Activated T-helper 17 cell treated with anti-CD3 and anti-CD28 coated beads, Interleukin-2, amount 50 U/mL, for 72 hours (primary cell): ENCODE results near the gene FAF1. TPM values are rescaled to one million over a fixed set of nuclear protein-coding genes. Genes with fewer than 3 reads are reported as not detected.
"Not testable (repeated sequence)": the region's sequence is repeated elsewhere in the genome, so short reads cannot be mapped to it uniquely, and the experiment has no call there.

Experiments
- ATAC-seq: fragments of 150-1000 bp; cut with Tn5 transposase; replicated peaks from 2 replicates; pipeline ENCODE4 v1.10.0; 2021; ENCODE audit warnings: mild to moderate bottlenecking, moderate library complexity
- H3K27ac Mint-ChIP-seq: one replicate; pipeline ENCODE4 v1.8.0; 2022; ENCODE audit warnings: mixed read lengths
- H3K27me3 Mint-ChIP-seq: one replicate; pipeline ENCODE4 v1.8.0; 2022; ENCODE audit warnings: mixed read lengths
- H3K36me3 Mint-ChIP-seq: one replicate; pipeline ENCODE4 v1.8.0; 2022; ENCODE audit warnings: low read depth, mild to moderate bottlenecking, mixed read lengths
- H3K4me1 Mint-ChIP-seq: one replicate; pipeline ENCODE4 v1.8.0; 2022; ENCODE audit warnings: mixed read lengths
- H3K4me3 Mint-ChIP-seq: one replicate; pipeline ENCODE4 v1.8.0; 2022; ENCODE audit warnings: mild to moderate bottlenecking, mixed read lengths
- H3K9me3 Mint-ChIP-seq: one replicate; pipeline ENCODE4 v1.8.0; 2022; ENCODE audit warnings: mixed read lengths
- total RNA-seq, 2 donors: library from RNA; stranded (reverse); gene quantifications; one replicate each; pipeline ENCODE4 v1.2.3, GENCODE V29; 2022

FAF1 gene
- total RNA-seq, 2 donors from 2014 or later, result 55.5 to 69.7 TPM

DNA sequence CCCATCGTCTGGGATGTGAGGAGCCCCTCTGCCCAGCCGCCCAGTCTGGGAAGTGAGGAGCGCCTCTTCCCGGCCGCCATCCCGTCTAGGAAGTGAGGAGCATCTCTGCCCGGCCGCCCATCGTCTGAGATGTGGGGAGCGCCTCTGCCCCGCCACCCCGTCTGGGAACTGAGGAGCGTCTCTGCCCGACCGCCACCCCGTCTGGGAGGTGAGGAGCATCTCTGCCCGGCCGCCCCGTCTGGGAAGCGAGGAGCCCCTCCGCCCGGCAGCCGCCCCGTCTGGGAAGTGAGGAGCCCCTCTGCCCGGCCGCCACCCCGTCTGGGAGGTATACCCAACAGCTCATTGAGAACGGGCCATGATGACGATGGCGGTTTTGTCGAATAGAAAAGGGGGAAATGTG lies 7.5 kb downstream of the FAF1 start:
- not testable (repeated sequence) for H3K27me3 Mint-ChIP-seq
- H3K4me1 Mint-ChIP-seq, result peaks cover 18% of the 10 kb centered on the region

GRCh38 chr1:50950396-50950795 lies 9.7 kb downstream of the FAF1 start:
- H3K27ac Mint-ChIP-seq, result no peak overlapping the region
- H3K36me3 Mint-ChIP-seq, result no peaks in the 10 kb centered on the region
- no peak overlapping the region for H3K4me3 Mint-ChIP-seq
- H3K4me1 Mint-ChIP-seq, result peaks cover 17% of the 10 kb centered on the region
- H3K9me3 Mint-ChIP-seq, result no peaks in the 10 kb centered on the region
- H3K27me3 Mint-ChIP-seq, result no peaks in the 10 kb centered on the region
- ATAC-seq, result no peak

More for the DNA sequence above, 7.5 kb downstream of the FAF1 start:
- H3K4me3 Mint-ChIP-seq, H3K27ac Mint-ChIP-seq, H3K9me3 Mint-ChIP-seq, H3K36me3 Mint-ChIP-seq, ATAC-seq: not testable (repeated sequence)

- Mint-ChIP-seq H3K4me1 (peaks cover 17% of the 10 kb centered on the region), H3K9me3 (no peaks in the 10 kb centered on the region), H3K36me3 (no peaks in the 10 kb centered on the region), H3K27me3 (no peaks in the 10 kb centered on the region), H3K27ac (no peak overlapping the region), H3K4me3 (no peak overlapping the region)
- no peak for ATAC-seq
Measured at GRCh38 chr1:50949286-50949982, 10.6 kb downstream of the FAF1 start.

- H3K27ac Mint-ChIP-seq, result no peak overlapping the region
- no peaks in the 10 kb centered on the region for H3K9me3 Mint-ChIP-seq
- H3K27me3 Mint-ChIP-seq, result no peaks in the 10 kb centered on the region
- H3K36me3 Mint-ChIP-seq, result no peaks in the 10 kb centered on the region
- peaks cover 8% of the 10 kb centered on the region for H3K4me1 Mint-ChIP-seq
- no peak for ATAC-seq
- no peak overlapping the region for H3K4me3 Mint-ChIP-seq
Measured at GRCh38 chr1:50942334-50942733, 17.7 kb downstream of the FAF1 start.

DNA sequence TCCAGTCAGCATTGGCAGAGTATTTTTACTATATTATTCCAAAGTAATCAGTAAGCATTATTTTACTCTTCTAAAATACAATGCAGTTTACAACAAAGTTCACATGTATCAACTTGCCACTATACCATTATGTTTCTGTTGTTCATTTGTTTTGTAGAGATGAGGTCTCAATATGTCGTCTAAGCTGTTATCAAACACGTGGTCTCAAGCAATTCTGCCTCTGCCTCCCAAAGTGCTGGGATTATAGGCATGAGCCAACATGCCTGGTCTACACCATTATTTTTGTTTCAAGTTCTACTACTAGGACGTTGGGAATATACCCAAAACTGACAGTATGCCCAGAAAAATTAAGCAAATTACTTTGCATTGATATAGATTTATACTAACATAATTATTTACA lies 19.8 kb downstream of the FAF1 start:
- H3K27me3 Mint-ChIP-seq, result no peaks in the 10 kb centered on the region
- H3K9me3 Mint-ChIP-seq, result no peaks in the 10 kb centered on the region
- ATAC-seq, result no peak
- peaks cover 20% of the 10 kb centered on the region for H3K4me1 Mint-ChIP-seq
- no peaks in the 10 kb centered on the region for H3K36me3 Mint-ChIP-seq
- H3K27ac Mint-ChIP-seq, result no peak overlapping the region
- H3K4me3 Mint-ChIP-seq, result no peak overlapping the region

DNA sequence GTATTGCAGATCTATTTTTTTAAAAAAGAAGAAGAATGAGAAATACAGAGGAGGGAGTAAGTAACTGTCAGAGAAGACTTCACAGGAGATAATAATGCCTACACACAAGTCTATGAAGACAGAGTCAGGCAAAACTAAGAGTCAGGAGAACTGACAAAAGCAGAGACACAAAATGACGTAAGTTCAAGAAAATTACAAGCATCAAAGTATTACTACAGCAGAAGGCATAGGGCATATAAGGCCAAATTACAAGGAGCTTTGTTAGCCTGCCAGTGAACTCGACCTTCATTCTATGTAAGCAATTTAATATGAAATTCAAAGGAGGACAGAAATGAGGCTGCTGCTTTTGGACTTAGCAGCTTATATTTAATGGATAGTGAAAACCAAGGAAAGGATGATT lies 23.7 kb downstream of the FAF1 start:
- H3K27ac Mint-ChIP-seq, result peak overlapping the region; percentile 58
- ATAC-seq, result no peak
- no peaks in the 10 kb centered on the region for H3K27me3 Mint-ChIP-seq
- H3K36me3 Mint-ChIP-seq, result no peaks in the 10 kb centered on the region
- peaks cover 27% of the 10 kb centered on the region for H3K4me1 Mint-ChIP-seq
- no peak overlapping the region for H3K4me3 Mint-ChIP-seq
- H3K9me3 Mint-ChIP-seq, result no peaks in the 10 kb centered on the region

GRCh38 chr1:50935276-50935675 lies 24.8 kb downstream of the FAF1 start:
- peaks cover 31% of the 10 kb centered on the region for H3K4me1 Mint-ChIP-seq
- H3K36me3 Mint-ChIP-seq, H3K27ac Mint-ChIP-seq, H3K9me3 Mint-ChIP-seq, H3K27me3 Mint-ChIP-seq, ATAC-seq, H3K4me3 Mint-ChIP-seq: not testable (repeated sequence)

DNA sequence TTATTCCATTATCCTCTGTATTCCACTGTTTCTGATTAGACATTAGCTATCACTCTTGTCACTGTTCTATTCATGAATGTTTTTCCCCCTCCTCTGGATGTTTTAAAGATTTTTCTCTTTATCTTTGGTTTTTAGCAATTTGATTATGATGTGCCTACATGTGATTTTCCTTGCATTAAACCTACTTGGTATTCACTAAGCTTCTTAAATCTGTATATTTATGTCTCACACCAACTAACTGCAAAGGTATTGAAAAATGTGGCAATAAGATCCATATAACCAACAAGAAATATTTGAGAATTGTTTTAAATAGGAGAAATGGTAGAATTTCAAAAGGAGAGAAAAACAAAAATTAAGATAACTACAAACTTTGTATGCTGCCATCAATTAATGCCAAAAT lies 25.2 kb downstream of the FAF1 start:
- no peak for ATAC-seq
- Mint-ChIP-seq H3K27ac (no peak overlapping the region), H3K36me3 (no peaks in the 10 kb centered on the region)

GRCh38 chr1:50933770-50934169 lies 26.3 kb downstream of the FAF1 start:
- not testable (repeated sequence) for H3K4me3 Mint-ChIP-seq, H3K9me3 Mint-ChIP-seq, H3K27ac Mint-ChIP-seq, H3K36me3 Mint-ChIP-seq, H3K27me3 Mint-ChIP-seq, ATAC-seq
- peaks cover 35% of the 10 kb centered on the region for H3K4me1 Mint-ChIP-seq

More for the DNA sequence above, 25.2 kb downstream of the FAF1 start:
- Mint-ChIP-seq H3K9me3 (no peaks in the 10 kb centered on the region), H3K4me1 (peaks cover 35% of the 10 kb centered on the region), H3K27me3 (no peaks in the 10 kb centered on the region), H3K4me3 (no peak overlapping the region)

- not testable (repeated sequence) for H3K36me3 Mint-ChIP-seq, ATAC-seq, H3K4me3 Mint-ChIP-seq, H3K9me3 Mint-ChIP-seq, H3K27me3 Mint-ChIP-seq, H3K27ac Mint-ChIP-seq
- peaks cover 35% of the 10 kb centered on the region for H3K4me1 Mint-ChIP-seq
Measured at GRCh38 chr1:50932043-50932442, 28.0 kb downstream of the FAF1 start.

- peaks cover 29% of the 10 kb centered on the region for H3K4me1 Mint-ChIP-seq
- peaks cover 5% of the 10 kb centered on the region for H3K36me3 Mint-ChIP-seq
- H3K4me3 Mint-ChIP-seq, result no peak overlapping the region
- peak overlapping the region; percentile 47 for H3K27ac Mint-ChIP-seq
- no peaks in the 10 kb centered on the region for H3K9me3 Mint-ChIP-seq
- ATAC-seq, result no peak
- no peaks in the 10 kb centered on the region for H3K27me3 Mint-ChIP-seq
Measured at GRCh38 chr1:50930965-50931737, 28.9 kb downstream of the FAF1 start.

GRCh38 chr1:50930193-50930592 lies 29.9 kb downstream of the FAF1 start:
- Mint-ChIP-seq H3K9me3 (no peaks in the 10 kb centered on the region), H3K27ac (peak overlapping the region; percentile 28), H3K4me3 (no peak overlapping the region), H3K36me3 (peaks cover 5% of the 10 kb centered on the region), H3K4me1 (peaks cover 25% of the 10 kb centered on the region), H3K27me3 (no peaks in the 10 kb centered on the region)
- ATAC-seq, result peak; percentile 74

DNA sequence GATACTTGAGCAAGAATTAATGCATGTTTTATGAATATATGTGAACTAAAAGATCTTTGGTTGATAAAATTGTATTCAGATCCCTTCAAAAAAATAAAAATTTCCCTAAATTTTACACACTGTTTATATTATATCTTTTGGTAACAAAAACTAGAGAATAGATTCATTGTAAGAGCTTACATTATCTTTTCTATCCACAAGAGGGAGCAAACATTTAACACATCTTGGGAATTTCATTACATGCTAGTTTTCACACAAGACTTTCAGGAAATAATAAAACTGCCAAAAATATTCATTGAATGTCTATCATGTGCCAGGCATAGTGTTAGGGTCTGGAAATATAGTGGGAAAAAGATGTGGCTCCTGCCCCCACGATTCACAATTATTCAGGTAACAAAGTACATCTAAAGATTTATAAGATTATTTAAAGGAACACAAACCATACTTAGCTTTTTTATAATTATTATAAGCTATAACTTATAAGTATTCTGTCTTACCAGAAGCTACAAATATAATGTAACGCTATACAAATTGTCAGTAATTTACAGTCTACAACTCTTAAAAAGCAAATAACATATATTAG lies 30.6 kb downstream of the FAF1 start:
- H3K9me3 Mint-ChIP-seq, result no peaks in the 10 kb centered on the region
- peaks cover 5% of the 10 kb centered on the region for H3K36me3 Mint-ChIP-seq
- ATAC-seq, result no peak
- no peak overlapping the region for H3K4me3 Mint-ChIP-seq
- no peak overlapping the region for H3K27ac Mint-ChIP-seq
- H3K4me1 Mint-ChIP-seq, result peaks cover 25% of the 10 kb centered on the region
- H3K27me3 Mint-ChIP-seq, result no peaks in the 10 kb centered on the region

DNA sequence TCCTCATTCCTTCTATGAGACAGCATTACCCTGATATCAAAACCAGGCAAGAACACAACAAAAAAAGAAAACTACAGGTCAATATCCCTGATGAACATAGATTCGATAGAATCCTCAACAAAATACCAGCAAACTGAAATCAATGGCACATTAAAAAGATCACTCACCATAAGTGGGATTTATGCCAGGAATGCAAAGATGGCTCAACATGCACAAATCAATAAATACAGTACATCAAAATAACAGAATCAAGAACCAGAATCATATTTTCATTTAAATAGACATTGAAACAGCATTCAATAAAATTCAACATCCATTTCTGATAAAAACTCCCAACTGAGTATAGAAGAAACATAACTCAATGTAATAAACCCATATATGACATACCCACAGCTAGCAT lies 36.5 kb downstream of the FAF1 start:
- no peak overlapping the region for H3K27ac Mint-ChIP-seq
- peaks cover 5% of the 10 kb centered on the region for H3K36me3 Mint-ChIP-seq
- H3K4me3 Mint-ChIP-seq, result no peak overlapping the region
- peaks cover 9% of the 10 kb centered on the region for H3K9me3 Mint-ChIP-seq
- peaks cover 15% of the 10 kb centered on the region for H3K4me1 Mint-ChIP-seq
- no peak for ATAC-seq
- H3K27me3 Mint-ChIP-seq, result no peaks in the 10 kb centered on the region

DNA sequence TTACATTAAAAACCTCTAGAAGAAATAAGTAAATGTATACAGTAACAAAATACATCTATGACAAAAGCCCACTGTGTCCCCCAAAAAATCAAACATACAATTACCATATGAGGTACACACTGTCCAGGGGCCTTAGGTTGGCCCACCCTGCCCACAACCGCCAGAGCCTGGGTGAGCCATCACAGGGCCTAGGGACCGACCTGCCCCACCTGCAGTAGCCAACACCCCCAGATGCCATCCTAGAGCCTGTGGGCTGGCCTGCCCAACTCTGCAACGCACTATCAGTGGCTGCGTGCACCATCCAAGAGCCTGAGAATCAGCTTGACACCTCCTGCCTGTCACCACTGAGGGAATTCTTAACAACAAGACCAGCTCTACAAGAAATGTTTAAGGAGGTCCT lies 39.0 kb downstream of the FAF1 start:
- no peaks in the 10 kb centered on the region for H3K27me3 Mint-ChIP-seq

More for the DNA sequence above, 39.0 kb downstream of the FAF1 start:
- Mint-ChIP-seq H3K36me3 (no peaks in the 10 kb centered on the region), H3K9me3 (peaks cover 9% of the 10 kb centered on the region), H3K4me3 (no peak overlapping the region), H3K4me1 (peaks cover 22% of the 10 kb centered on the region), H3K27ac (no peak overlapping the region)
- no peak for ATAC-seq
